ENCODE measurements around the gene SRP54.
"Not testable (repeated sequence)": the region's sequence is repeated elsewhere in the genome, so short reads cannot be mapped to it uniquely, and the experiment has no call there.

SRP54 gene

DNA sequence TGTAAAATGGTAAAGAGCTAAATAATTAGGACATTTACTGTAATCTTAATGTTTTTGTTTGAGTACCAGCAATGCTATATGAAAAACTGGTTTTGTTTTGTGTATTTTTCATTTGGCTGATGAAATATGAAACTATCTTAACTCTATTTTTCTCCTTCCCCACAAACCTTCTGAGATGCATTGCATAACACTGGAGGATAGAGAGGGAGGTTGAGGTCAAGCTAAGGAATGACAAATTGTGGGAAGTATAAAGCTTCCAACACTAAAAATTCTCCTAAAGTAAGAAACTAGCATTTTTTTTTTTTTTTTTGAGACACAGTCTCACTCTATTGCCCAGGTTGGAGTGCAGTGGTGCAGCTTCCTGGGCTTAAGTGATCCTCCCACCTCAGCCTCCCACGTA, 31.5 kb upstream of the SRP54 start:
- Histone ChIP-seq H3K23ac (ENCODE audit: low read length in 2 of 2) (no peak overlapping the region), H2BK12ac (ENCODE audit: low read length in 2 of 2) (no peak overlapping the region), H3K4ac (ENCODE audit: low read depth in 1 of 2, low read length in 2 of 2) (no peak overlapping the region), H3K79me1 (replicated peaks; ENCODE audit: low read length, poor library complexity, severe bottlenecking) (peaks cover 2% of the 10 kb centered on the region), H2AFZ (ENCODE audit: low read depth, low read length) (no peak overlapping the region), H2BK120ac (ENCODE audit: low read depth, low read length) (no peak overlapping the region), H3K9me3 (ENCODE audit: control insufficient read depth, low read length) (no peaks in the 10 kb centered on the region), H3K27me3 (ENCODE audit: control insufficient read depth in 1 of 2, insufficient read depth in 1 of 2, low read length in 2 of 2) (no peaks in the 10 kb centered on the region), H3K4me1 (ENCODE audit: control insufficient read depth, insufficient read depth, low read depth, low read length) (no peaks in the 10 kb centered on the region), H4K91ac (ENCODE audit: low read length) (no peak overlapping the region), H3K18ac (ENCODE audit: low read depth in 1 of 2, low read length in 2 of 2) (no peak overlapping the region), H4K8ac (ENCODE audit: low read length) (no peak overlapping the region), H2BK15ac (ENCODE audit: low read depth, poor library complexity, severe bottlenecking) (no peak overlapping the region), H2AK5ac (ENCODE audit: low read length, severe bottlenecking) (no peak overlapping the region), H3K9ac (ENCODE audit: low read length) (no peak overlapping the region), H2BK5ac (ENCODE audit: low read depth, low read length, poor library complexity, severe bottlenecking) (no peak overlapping the region), H3K14ac (ENCODE audit: low read length in 2 of 2) (no peak overlapping the region), H3K36me3 (ENCODE audit: control insufficient read depth in 1 of 2, insufficient read depth in 2 of 2, low read depth in 1 of 2, low read length in 2 of 2) (peaks cover 6 to 28% of the 10 kb centered on the region in 2 experiments), H3K27ac (ENCODE audit: low read length, poor library complexity, severe bottlenecking) (no peak overlapping the region), H3K4me2 (ENCODE audit: low read length, poor library complexity, severe bottlenecking) (no peak overlapping the region), H3K4me3 (ENCODE audit: insufficient read depth in 1 of 2, low read depth in 1 of 2, low read length in 2 of 2) (no peak overlapping the region)
- no peak for DNase-seq
- WGBS, result 86% methylated on average over 1 of the region's 1 CpG

DNA sequence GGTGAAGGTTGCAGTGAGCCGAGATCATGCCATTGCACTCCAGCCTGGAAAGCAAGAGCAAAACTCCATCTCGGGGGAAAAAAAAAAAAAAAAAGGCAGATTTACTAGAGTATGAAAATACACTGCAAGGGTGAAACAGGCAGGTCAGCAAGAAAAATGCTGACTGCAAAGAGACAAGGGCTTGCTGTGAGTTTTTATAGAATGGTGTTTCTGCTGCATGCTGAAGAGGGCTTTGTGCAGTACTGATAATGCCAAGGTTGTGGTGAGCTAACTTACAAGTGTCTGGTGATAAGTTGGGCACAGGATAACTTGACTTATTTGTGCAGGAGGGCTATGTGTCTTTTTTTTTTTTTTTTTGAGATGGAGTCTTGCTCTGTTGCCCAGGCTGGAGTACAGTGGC, 25.9 kb upstream of the SRP54 start:
- WGBS, result 95% methylated on average over 2 of the region's 2 CpGs
- H2BK12ac ChIP-seq (ENCODE audit: low read length in 2 of 2), result no peak overlapping the region
- H3K9ac ChIP-seq (ENCODE audit: low read length), result no peak overlapping the region
- H4K91ac ChIP-seq (ENCODE audit: low read length), result no peak overlapping the region
- H3K36me3 ChIP-seq (ENCODE audit: control insufficient read depth in 1 of 2, insufficient read depth in 2 of 2, low read depth in 1 of 2, low read length in 2 of 2), result peaks cover 14 to 43% of the 10 kb centered on the region in 2 experiments
- H3K27me3 ChIP-seq (ENCODE audit: control insufficient read depth in 1 of 2, insufficient read depth in 1 of 2, low read length in 2 of 2), result no peaks in the 10 kb centered on the region
- no peak overlapping the region for H2BK15ac ChIP-seq (ENCODE audit: low read depth, poor library complexity, severe bottlenecking)
- peaks cover 2% of the 10 kb centered on the region for H3K4me1 ChIP-seq (ENCODE audit: control insufficient read depth, insufficient read depth, low read depth, low read length)
- no peak overlapping the region for H3K14ac ChIP-seq (ENCODE audit: low read length in 2 of 2)
- H2BK5ac ChIP-seq (ENCODE audit: low read depth, low read length, poor library complexity, severe bottlenecking), result no peak overlapping the region
- no peak overlapping the region for H3K23ac ChIP-seq (ENCODE audit: low read length in 2 of 2)
- H3K9me3 ChIP-seq (ENCODE audit: control insufficient read depth, low read length), result no peaks in the 10 kb centered on the region
- no peak overlapping the region for H3K4me3 ChIP-seq (ENCODE audit: insufficient read depth in 1 of 2, low read depth in 1 of 2, low read length in 2 of 2)
- H3K27ac ChIP-seq (ENCODE audit: low read length, poor library complexity, severe bottlenecking), result no peak overlapping the region
- H2BK120ac ChIP-seq (ENCODE audit: low read depth, low read length), result no peak overlapping the region
- no peak overlapping the region for H4K8ac ChIP-seq (ENCODE audit: low read length)
- H3K4ac ChIP-seq (ENCODE audit: low read depth in 1 of 2, low read length in 2 of 2), result no peak overlapping the region
- H3K18ac ChIP-seq (ENCODE audit: low read depth in 1 of 2, low read length in 2 of 2), result no peak overlapping the region
- H2AK5ac ChIP-seq (ENCODE audit: low read length, severe bottlenecking), result no peak overlapping the region
- H3K4me2 ChIP-seq (ENCODE audit: low read length, poor library complexity, severe bottlenecking), result no peak overlapping the region
- H3K79me1 ChIP-seq (replicated peaks; ENCODE audit: low read length, poor library complexity, severe bottlenecking), result peaks cover 6% of the 10 kb centered on the region
- no peak overlapping the region for H2AFZ ChIP-seq (ENCODE audit: low read depth, low read length)
- no peak for DNase-seq

DNA sequence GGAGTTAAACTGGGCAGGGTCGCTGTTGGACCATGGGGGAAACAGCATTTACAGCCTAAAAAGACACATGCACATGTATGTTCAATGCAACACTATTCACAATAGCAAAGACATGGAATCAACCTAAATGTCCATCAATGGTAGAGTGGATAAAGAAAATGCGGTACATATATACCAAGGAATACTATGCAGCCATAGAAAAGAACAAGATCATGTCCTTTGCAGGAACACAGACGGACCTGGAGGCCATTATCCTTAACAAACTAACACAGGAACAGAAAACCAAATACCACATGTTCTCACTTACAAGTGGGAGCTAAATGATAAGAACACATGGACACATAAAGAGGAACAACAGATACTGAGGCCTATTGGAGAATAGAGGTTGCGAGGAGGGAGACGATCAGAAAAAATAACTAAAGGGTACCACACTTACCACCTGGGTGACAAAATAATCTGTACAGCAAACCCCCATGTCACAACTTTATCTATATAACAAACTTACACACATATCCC, 25.0 kb upstream of the SRP54 start:
- no peak overlapping the region for H3K14ac ChIP-seq (ENCODE audit: low read length in 2 of 2)
- no peak overlapping the region for H3K4ac ChIP-seq (ENCODE audit: low read depth in 1 of 2, low read length in 2 of 2)
- peaks cover 2% of the 10 kb centered on the region for H3K4me1 ChIP-seq (ENCODE audit: control insufficient read depth, insufficient read depth, low read depth, low read length)
- H3K36me3 ChIP-seq (ENCODE audit: control insufficient read depth in 1 of 2, insufficient read depth in 2 of 2, low read depth in 1 of 2, low read length in 2 of 2), result peaks cover 17 to 40% of the 10 kb centered on the region in 2 experiments
- H2BK120ac ChIP-seq (ENCODE audit: low read depth, low read length), result no peak overlapping the region
- H3K4me3 ChIP-seq (ENCODE audit: insufficient read depth in 1 of 2, low read depth in 1 of 2, low read length in 2 of 2), result no peak overlapping the region
- no peak overlapping the region for H4K91ac ChIP-seq (ENCODE audit: low read length)
- H3K27me3 ChIP-seq (ENCODE audit: control insufficient read depth in 1 of 2, insufficient read depth in 1 of 2, low read length in 2 of 2), result no peaks in the 10 kb centered on the region
- no peak overlapping the region for H2BK12ac ChIP-seq (ENCODE audit: low read length in 2 of 2)
- no peak overlapping the region for H3K23ac ChIP-seq (ENCODE audit: low read length in 2 of 2)
- DNase-seq, result no peak
- H3K9me3 ChIP-seq (ENCODE audit: control insufficient read depth, low read length), result no peaks in the 10 kb centered on the region
- 99% methylated on average over 4 of the region's 5 CpGs for WGBS
- H3K9ac ChIP-seq (ENCODE audit: low read length), result no peak overlapping the region
- no peak overlapping the region for H2AK5ac ChIP-seq (ENCODE audit: low read length, severe bottlenecking)
- H3K18ac ChIP-seq (ENCODE audit: low read depth in 1 of 2, low read length in 2 of 2), result no peak overlapping the region
- H4K8ac ChIP-seq (ENCODE audit: low read length), result no peak overlapping the region
- no peak overlapping the region for H3K4me2 ChIP-seq (ENCODE audit: low read length, poor library complexity, severe bottlenecking)
- no peak overlapping the region for H2AFZ ChIP-seq (ENCODE audit: low read depth, low read length)
- no peak overlapping the region for H2BK15ac ChIP-seq (ENCODE audit: low read depth, poor library complexity, severe bottlenecking)
- peaks cover 8% of the 10 kb centered on the region for H3K79me1 ChIP-seq (replicated peaks; ENCODE audit: low read length, poor library complexity, severe bottlenecking)
- H3K27ac ChIP-seq (ENCODE audit: low read length, poor library complexity, severe bottlenecking), result no peak overlapping the region
- no peak overlapping the region for H2BK5ac ChIP-seq (ENCODE audit: low read depth, low read length, poor library complexity, severe bottlenecking)

DNA sequence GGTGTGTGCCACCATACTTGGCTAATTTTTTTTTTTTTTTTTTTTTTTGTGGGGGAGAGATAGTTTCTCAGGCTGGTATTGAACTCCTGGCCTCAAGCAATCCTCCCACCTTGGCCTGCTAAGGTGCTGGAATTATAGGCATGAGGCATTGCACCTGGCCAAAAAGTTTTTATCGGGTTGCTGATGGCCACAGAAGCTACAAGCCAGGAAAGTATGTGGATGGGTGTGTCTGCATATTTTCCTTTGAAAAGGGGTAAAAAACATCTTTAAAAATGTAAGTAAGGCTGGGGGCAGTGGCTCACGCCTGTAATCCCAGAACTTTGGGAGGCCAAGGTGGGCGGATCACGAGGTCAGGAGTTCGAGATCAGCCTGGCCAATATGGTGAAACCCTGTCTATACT, 20.7 kb upstream of the SRP54 start:
- not testable (repeated sequence) for H3K4me3 ChIP-seq (ENCODE audit: insufficient read depth in 1 of 2, low read depth in 1 of 2, low read length in 2 of 2); H2AFZ ChIP-seq (ENCODE audit: low read depth, low read length); H2AK5ac ChIP-seq (ENCODE audit: low read length, severe bottlenecking); H3K4me1 ChIP-seq (ENCODE audit: control insufficient read depth, insufficient read depth, low read depth, low read length); H3K27me3 ChIP-seq (ENCODE audit: control insufficient read depth in 1 of 2, insufficient read depth in 1 of 2, low read length in 2 of 2); H3K9me3 ChIP-seq (ENCODE audit: control insufficient read depth, low read length); H3K14ac ChIP-seq (ENCODE audit: low read length in 2 of 2); H3K4ac ChIP-seq (ENCODE audit: low read depth in 1 of 2, low read length in 2 of 2); H4K8ac ChIP-seq (ENCODE audit: low read length); DNase-seq; H4K91ac ChIP-seq (ENCODE audit: low read length); H3K9ac ChIP-seq (ENCODE audit: low read length); H2BK12ac ChIP-seq (ENCODE audit: low read length in 2 of 2); H3K4me2 ChIP-seq (ENCODE audit: low read length, poor library complexity, severe bottlenecking); H3K23ac ChIP-seq (ENCODE audit: low read length in 2 of 2); H3K18ac ChIP-seq (ENCODE audit: low read depth in 1 of 2, low read length in 2 of 2); H2BK15ac ChIP-seq (ENCODE audit: low read depth, poor library complexity, severe bottlenecking); H2BK120ac ChIP-seq (ENCODE audit: low read depth, low read length); H3K27ac ChIP-seq (ENCODE audit: low read length, poor library complexity, severe bottlenecking); H3K79me1 ChIP-seq (replicated peaks; ENCODE audit: low read length, poor library complexity, severe bottlenecking)
- peak overlapping the region; percentile 76 for H2BK5ac ChIP-seq (ENCODE audit: low read depth, low read length, poor library complexity, severe bottlenecking)
- peaks cover 6 to 29% of the 10 kb centered on the region in 2 experiments for H3K36me3 ChIP-seq (ENCODE audit: control insufficient read depth in 1 of 2, insufficient read depth in 2 of 2, low read depth in 1 of 2, low read length in 2 of 2)
- 97% methylated on average over 5 of the region's 5 CpGs for WGBS

All from mesenchymal stem cell (in vitro differentiated cells and primary cell).